Transverse colon (tissue), 3 donors: ENCODE data around the gene PDE4D.

Experiments
- EP300 ChIP-seq: sonication (generic); formaldehyde crosslinking; IDR thresholded peaks from one replicate; pipeline ENCODE4 v1.6.1; 2017; ENCODE audit warnings: antibody characterized with exemption, low read depth
- TF ChIP-seq, protein P1 (sequence below), 5 experiments: fragments of 200-600 bp in 3 of 5; fragments of 450-650 bp in 2 of 5; sonication (generic) in 3 of 5; IDR thresholded peaks; 1 replicate in 2 of 5; 2 replicates in 3 of 5; pipeline ENCODE4 v1.5.1; 2016 to 2017; ENCODE audit warnings: antibody characterized with exemption in 5 of 5, inconsistent platforms in 3 of 5, mild to moderate bottlenecking in 2 of 5, moderate library complexity in 1 of 5

DNA sequence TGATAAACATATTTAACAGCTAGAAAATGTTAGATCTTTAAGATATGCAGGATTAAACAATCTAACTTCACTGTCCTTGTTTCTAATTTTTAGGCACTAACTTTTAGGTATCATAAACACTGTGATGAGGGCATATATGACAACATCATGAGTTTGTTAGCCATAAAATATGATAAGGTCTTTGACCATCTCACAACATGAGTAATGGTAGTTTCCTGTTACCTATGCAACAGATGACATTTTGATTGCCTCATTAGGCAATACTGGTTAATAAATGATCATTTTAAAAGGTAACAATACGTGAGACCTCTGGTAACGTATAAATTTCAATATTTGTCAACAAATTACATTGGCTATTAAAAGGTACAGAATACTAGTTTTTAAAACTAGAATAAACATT, 613.5 kb downstream of the PDE4D start:
- TF ChIP-seq EP300 = no peak
- TF ChIP-seq, protein P1, sequence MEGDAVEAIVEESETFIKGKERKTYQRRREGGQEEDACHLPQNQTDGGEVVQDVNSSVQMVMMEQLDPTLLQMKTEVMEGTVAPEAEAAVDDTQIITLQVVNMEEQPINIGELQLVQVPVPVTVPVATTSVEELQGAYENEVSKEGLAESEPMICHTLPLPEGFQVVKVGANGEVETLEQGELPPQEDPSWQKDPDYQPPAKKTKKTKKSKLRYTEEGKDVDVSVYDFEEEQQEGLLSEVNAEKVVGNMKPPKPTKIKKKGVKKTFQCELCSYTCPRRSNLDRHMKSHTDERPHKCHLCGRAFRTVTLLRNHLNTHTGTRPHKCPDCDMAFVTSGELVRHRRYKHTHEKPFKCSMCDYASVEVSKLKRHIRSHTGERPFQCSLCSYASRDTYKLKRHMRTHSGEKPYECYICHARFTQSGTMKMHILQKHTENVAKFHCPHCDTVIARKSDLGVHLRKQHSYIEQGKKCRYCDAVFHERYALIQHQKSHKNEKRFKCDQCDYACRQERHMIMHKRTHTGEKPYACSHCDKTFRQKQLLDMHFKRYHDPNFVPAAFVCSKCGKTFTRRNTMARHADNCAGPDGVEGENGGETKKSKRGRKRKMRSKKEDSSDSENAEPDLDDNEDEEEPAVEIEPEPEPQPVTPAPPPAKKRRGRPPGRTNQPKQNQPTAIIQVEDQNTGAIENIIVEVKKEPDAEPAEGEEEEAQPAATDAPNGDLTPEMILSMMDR (IDR thresholded peaks at IDR 0.05) = no peak
